Suprapubic skin (tissue), 4 donors: Measurements from ENCODE around the gene ABCC8. TPM values are rescaled to one million over a fixed set of nuclear protein-coding genes. Genes with fewer than 3 reads are reported as not detected.

Source experiments
- DNase-seq, 2 donors: peaks; one replicate each; pipeline ENCODE4 v3.0.0-alpha.2; 2019; ENCODE audit warnings: low spot score in 2 of 2
- H3K27ac ChIP-seq: fragments of 200-600 bp; sonication (generic); one replicate; pipeline ENCODE4 v1.5.1; 2019
- H3K27me3 ChIP-seq: fragments of 200-600 bp; sonication (generic); one replicate; pipeline ENCODE4 v1.5.1; 2019
- H3K36me3 ChIP-seq: fragments of 200-600 bp; sonication (generic); one replicate; pipeline ENCODE4 v1.5.1; 2019
- H3K4me1 ChIP-seq: fragments of 200-600 bp; sonication (generic); one replicate; pipeline ENCODE4 v1.5.1; 2019
- H3K4me3 ChIP-seq: fragments of 200-600 bp; sonication (generic); one replicate; pipeline ENCODE4 v1.5.1; 2019; ENCODE audit warnings: mild to moderate bottlenecking
- H3K9me3 ChIP-seq: fragments of 200-600 bp; sonication (generic); one replicate; pipeline ENCODE4 v1.5.1; 2019
- EP300 ChIP-seq: sonication (generic); formaldehyde crosslinking; IDR thresholded peaks from one replicate; pipeline ENCODE4 v1.6.1; 2017; ENCODE audit warnings: antibody characterized with exemption
- POLR2A ChIP-seq, 2 donors: fragments of 450-650 bp; IDR thresholded peaks; one replicate each; pipeline ENCODE4 v1.6.1; 2017; ENCODE audit warnings: antibody characterized with exemption in 2 of 2, mild to moderate bottlenecking in 2 of 2, moderate library complexity in 2 of 2
- POLR2AphosphoS5 ChIP-seq, 3 donors: sonication (generic); formaldehyde crosslinking; IDR thresholded peaks; one replicate each; pipeline ENCODE4 v1.6.1; 2017; ENCODE audit warnings: antibody characterized with exemption in 3 of 3
- WGBS: methylation state at CpG from one replicate; pipeline ENCODE4 v1.1.5; 2018; 5-methylcytosine and 5-hydroxymethylcytosine counted together
- total RNA-seq, 4 donors: library from RNA; depleted of rRNA; stranded (reverse); fragments of >200 nt; gene quantifications; one replicate each; pipeline ENCODE4 v1.1.0, GENCODE V29; 2016
- TF ChIP-seq, protein P1 (sequence below), 2 donors: fragments of 200-600 bp in 1 of 2; fragments of 450-650 bp in 1 of 2; sonication (generic) in 1 of 2; IDR thresholded peaks; one replicate each; pipeline ENCODE4 v1.5.1; 2016 to 2019; ENCODE audit warnings: antibody characterized with exemption in 2 of 2, mild to moderate bottlenecking in 1 of 2, moderate library complexity in 1 of 2

ABCC8 gene
- total RNA-seq, 4 donors from 2014 or later: 0.42 TPM; not detected in 3

DNA sequence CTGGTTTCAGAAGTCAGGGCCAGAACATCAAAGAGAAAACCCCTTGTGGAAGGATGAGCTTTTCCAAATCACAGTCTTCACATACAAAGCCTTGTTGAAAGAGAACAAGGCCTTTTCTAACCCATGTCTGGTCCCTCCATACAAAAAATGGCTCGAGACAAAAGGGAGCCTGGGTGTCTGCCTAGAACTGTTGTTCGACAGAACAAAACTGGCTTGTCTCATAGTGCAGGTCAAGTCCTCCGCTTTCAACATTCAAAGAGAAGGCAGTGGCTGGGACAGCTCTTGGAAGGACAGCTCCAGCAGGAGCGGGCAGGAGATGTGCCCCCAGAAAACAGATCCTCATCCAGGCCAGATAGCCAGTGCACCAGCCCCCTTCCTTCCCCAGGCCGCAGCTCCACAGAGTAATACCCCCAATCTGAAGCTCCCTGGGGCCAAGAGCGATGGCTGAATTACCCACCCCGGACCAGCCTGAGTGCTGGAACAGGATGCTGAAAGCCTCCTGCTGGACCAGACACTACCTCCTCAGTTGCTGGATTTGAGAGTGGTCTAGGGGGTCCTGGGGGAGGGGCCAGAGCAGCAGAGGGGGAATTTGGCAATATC lies 40.0 kb upstream of the ABCC8 start:
- no peak for DNase-seq
- 88% methylated on average over 5 of the region's 7 CpGs for WGBS
- Histone ChIP-seq H3K27me3 (peaks cover 5% of the 10 kb centered on the region), H3K4me1 (no peaks in the 10 kb centered on the region), H3K4me3 (no peak overlapping the region), H3K36me3 (no peaks in the 10 kb centered on the region), H3K9me3 (no peaks in the 10 kb centered on the region), H3K27ac (no peak overlapping the region)
- TF ChIP-seq, protein P1, sequence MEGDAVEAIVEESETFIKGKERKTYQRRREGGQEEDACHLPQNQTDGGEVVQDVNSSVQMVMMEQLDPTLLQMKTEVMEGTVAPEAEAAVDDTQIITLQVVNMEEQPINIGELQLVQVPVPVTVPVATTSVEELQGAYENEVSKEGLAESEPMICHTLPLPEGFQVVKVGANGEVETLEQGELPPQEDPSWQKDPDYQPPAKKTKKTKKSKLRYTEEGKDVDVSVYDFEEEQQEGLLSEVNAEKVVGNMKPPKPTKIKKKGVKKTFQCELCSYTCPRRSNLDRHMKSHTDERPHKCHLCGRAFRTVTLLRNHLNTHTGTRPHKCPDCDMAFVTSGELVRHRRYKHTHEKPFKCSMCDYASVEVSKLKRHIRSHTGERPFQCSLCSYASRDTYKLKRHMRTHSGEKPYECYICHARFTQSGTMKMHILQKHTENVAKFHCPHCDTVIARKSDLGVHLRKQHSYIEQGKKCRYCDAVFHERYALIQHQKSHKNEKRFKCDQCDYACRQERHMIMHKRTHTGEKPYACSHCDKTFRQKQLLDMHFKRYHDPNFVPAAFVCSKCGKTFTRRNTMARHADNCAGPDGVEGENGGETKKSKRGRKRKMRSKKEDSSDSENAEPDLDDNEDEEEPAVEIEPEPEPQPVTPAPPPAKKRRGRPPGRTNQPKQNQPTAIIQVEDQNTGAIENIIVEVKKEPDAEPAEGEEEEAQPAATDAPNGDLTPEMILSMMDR (IDR thresholded peaks at IDR 0.05): no peak
- TF ChIP-seq POLR2A (IDR thresholded peaks at IDR 0.05): no peak

DNA sequence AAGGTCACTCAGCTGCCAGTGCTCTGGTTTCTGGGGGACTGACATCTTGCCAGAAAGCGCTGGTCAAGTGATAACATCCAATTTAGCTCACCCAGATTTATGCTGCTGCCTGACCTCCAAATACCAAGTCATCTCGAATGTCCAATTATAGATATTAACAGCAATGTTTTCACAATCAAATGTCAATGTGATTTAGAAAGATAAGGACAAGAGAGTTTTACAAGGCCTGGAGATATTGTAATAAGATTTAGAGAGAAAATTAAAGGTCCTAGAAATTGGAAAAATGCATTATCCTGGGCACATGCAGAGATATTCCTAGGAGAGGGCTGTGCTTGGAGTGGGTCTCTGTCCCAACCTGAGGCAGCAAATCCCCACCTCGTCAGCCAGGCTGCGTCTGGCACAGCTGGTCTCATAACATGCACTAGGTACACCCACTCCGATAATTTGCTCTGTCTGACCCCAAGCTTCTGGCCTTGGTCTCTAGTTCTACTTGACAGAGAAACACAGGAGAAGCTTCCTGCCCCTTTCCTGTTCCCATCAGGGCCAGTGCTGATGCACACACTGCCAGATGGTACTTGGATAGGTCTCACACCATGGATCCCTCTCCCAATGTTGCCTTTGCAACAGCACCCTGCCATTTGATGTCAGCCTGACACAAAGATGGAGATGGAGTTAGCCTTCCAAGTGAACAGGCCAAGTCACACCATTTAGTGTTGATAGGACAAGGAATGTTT lies 39.0 kb upstream of the ABCC8 start:
- Histone ChIP-seq H3K27ac (no peak overlapping the region), H3K27me3 (peaks cover 5% of the 10 kb centered on the region), H3K9me3 (no peaks in the 10 kb centered on the region), H3K36me3 (no peaks in the 10 kb centered on the region), H3K4me3 (no peak overlapping the region), H3K4me1 (no peaks in the 10 kb centered on the region)
- DNase-seq: no peak
- TF ChIP-seq EP300: no peak
- TF ChIP-seq POLR2A (IDR thresholded peaks at IDR 0.05): no peak
- TF ChIP-seq, protein P1 (IDR thresholded peaks at IDR 0.05): no peak
- TF ChIP-seq POLR2AphosphoS5 (IDR thresholded peaks at IDR 0.05): no peak
- WGBS: 61% methylated on average over 5 of the region's 5 CpGs

DNA sequence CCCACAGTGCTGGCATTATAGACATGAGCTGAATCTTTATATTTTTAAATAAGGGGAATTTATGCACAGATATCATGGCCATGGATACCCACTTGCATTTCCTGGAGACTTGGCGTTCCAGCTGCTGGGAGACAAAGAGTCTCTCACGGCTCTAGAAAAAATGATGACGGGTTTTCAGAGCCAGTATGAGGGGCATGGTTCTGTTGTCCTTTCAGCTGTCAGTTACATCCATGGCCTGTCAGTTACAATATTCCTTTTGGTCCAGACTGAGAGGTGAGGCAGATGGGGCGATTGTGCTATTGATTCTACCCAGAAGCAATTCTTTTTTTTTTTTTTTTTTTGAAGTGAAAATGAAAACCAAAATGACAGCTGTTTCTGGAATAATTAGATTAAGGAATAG lies 37.8 kb upstream of the ABCC8 start:
- Histone ChIP-seq H3K9me3 (no peaks in the 10 kb centered on the region), H3K36me3 (no peaks in the 10 kb centered on the region), H3K4me1 (no peaks in the 10 kb centered on the region), H3K4me3 (no peak overlapping the region), H3K27ac (no peak overlapping the region), H3K27me3 (peaks cover 10% of the 10 kb centered on the region)
- no peak for DNase-seq
- TF ChIP-seq POLR2A (IDR thresholded peaks at IDR 0.05) (no peak), POLR2AphosphoS5 (IDR thresholded peaks at IDR 0.05) (no peak)
- WGBS: 80% methylated on average over 4 of the region's 4 CpGs

DNA sequence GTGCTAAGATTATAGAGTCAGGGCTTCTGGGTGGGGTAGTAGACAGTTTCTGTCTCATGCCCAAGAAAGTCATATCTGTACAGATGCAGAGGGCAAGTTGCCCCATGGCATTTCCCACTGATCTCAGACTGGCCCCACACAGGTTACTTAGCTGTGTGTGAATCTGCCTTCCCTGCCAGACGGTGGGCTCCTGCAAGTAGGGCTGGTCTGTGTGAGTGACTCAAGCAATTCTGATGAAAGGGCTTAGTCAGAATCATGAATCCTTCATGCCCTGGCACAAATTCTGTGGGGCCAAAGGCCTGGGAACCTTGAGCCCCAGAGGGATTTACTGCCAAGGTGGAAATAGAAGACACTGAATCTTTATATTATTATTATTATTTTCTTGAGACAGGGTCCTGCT lies 37.2 kb upstream of the ABCC8 start:
- peaks cover 14% of the 10 kb centered on the region for H3K27me3 ChIP-seq
- no peak overlapping the region for H3K27ac ChIP-seq
- H3K9me3 ChIP-seq: no peaks in the 10 kb centered on the region
- no peaks in the 10 kb centered on the region for H3K36me3 ChIP-seq
- 83% methylated on average over 1 of the region's 1 CpG for WGBS
- TF ChIP-seq, protein P1 (IDR thresholded peaks at IDR 0.05): no peak
- TF ChIP-seq POLR2A (IDR thresholded peaks at IDR 0.05) (no peak), EP300 (no peak), POLR2AphosphoS5 (IDR thresholded peaks at IDR 0.05) (no peak)
- DNase-seq: no peak
- H3K4me1 ChIP-seq: no peaks in the 10 kb centered on the region
- H3K4me3 ChIP-seq: no peak overlapping the region

DNA sequence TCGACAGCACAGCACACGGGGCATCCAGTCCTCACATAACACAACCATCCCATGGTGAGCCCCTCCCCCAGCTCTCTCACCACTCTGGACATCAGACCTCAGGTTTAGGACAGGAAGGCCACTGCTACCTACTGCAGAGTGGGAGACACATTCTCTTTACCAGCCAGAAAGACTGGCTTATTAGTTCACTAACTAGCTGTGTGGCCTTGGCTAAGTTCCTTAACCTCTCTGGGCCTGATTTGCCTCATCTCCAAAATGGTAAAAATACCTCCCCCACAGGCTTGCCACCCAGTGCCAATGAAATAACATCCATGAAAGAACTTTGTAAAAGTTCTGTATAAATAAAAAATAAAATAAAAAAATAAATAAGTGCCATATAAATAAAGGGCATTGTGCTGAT lies 35.5 kb upstream of the ABCC8 start:
- Histone ChIP-seq H3K36me3 (no peaks in the 10 kb centered on the region), H3K4me3 (no peak overlapping the region), H3K4me1 (no peaks in the 10 kb centered on the region), H3K9me3 (no peaks in the 10 kb centered on the region), H3K27me3 (peaks cover 9% of the 10 kb centered on the region), H3K27ac (no peak overlapping the region)
- no peak for TF ChIP-seq POLR2A (IDR thresholded peaks at IDR 0.05)
- TF ChIP-seq POLR2AphosphoS5 (IDR thresholded peaks at IDR 0.05): no peak
- no peak for TF ChIP-seq EP300
- TF ChIP-seq, protein P1 (IDR thresholded peaks at IDR 0.05): no peak
- DNase-seq: no peak
- 73% methylated on average over 2 of the region's 2 CpGs for WGBS
